ENCODE results near the gene DHX9. TPM values are rescaled to one million over a fixed set of nuclear protein-coding genes. Genes with fewer than 3 reads are reported as not detected.
A peak's percentile ranks its signal among the peaks of the same experiment; 100 is the strongest.

DHX9 gene
- total and polyA plus RNA-seq, 10 of the 15 experiments (the other 5 are each of a cell fraction or from before 2014, with no cell fraction given), result 90.7 to 234 (median 217) TPM

GRCh38 chr1:182794676-182795201, 44.4 kb upstream of the DHX9 start (continued):
- TF ChIP-seq ZBED1 (IDR thresholded peaks at IDR 0.05; ENCODE audit: borderline replicate concordance) (no peak), ATF3 (IDR thresholded peaks at IDR 0.05; ENCODE audit: borderline replicate concordance, extremely low read depth, low read depth, low read length) (no peak), CHD1 (IDR thresholded peaks at IDR 0.05; ENCODE audit: low read depth, low read length) (no peak), BHLHE40 (IDR thresholded peaks at IDR 0.05; ENCODE audit: borderline replicate concordance in 1 of 2, low read depth in 2 of 2, low read length in 1 of 2) (no peak), USF1 (IDR thresholded peaks at IDR 0.05; ENCODE audit: borderline replicate concordance, extremely low read length, insufficient read depth, low read depth, low read length) (no peak), IKZF2 (IDR thresholded peaks at IDR 0.05) (no peak), RUNX3 (IDR thresholded peaks at IDR 0.05; ENCODE audit: low read length) (no peak)

DNA sequence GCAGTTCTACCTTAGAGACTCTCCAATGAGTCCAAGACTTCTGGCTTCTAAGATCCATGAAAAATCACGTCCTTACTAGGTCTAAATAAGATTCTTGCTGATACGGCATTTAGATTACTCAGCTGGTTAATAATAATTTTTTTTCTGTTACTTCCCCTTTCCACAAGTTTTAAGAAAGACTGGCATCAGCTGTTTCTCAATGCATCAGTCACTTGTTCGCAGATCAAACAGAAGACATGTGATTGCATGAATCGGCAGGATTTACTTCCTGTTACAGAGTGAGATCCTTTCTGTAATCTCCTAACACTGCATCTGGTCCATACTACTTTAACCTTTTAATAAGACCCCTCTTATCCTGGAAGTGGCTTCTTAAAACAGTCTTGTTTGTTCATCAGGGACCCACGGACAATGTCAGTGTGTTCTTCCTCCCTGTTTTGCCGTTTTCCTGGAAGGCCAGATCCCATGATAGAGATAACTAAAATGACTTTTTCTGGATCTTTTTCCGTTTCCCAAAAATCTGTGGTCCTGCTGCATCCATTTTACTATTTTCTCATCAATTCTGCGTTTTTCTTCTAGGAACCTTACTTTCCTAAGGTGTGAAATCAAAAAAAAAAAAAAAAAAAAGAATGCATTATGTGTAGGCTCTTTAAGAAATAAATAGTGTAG, 43.5 kb upstream of the DHX9 start:
- ATAC-seq, result peak; percentile 39
- Histone ChIP-seq H3K9ac (ENCODE audit: control insufficient read depth, insufficient read depth, low read length) (no peak overlapping the region), H3K27ac (ENCODE audit: control insufficient read depth, insufficient read depth) (no peak overlapping the region), H3K79me2 (ENCODE audit: control insufficient read depth, insufficient read depth, low read length) (no peaks in the 10 kb centered on the region), H3K4me2 (ENCODE audit: control insufficient read depth, insufficient read depth) (no peak overlapping the region), H3K27me3 (replicated peaks in 1 of 2; ENCODE audit: control insufficient read depth in 2 of 2, insufficient read depth in 2 of 2, low read length in 1 of 2) (no peaks in the 10 kb centered on the region), H3K4me1 (ENCODE audit: control insufficient read depth, insufficient read depth, low read length) (0 out of 2 replicates have a peak, but pooled peaks cover 3% of the 10 kb centered on the region), H4K20me1 (ENCODE audit: control insufficient read depth, insufficient read depth) (no peaks in the 10 kb centered on the region), H3K9me3 (replicated peaks; ENCODE audit: control insufficient read depth, insufficient read depth, low read length) (no peaks in the 10 kb centered on the region), H3K4me3 (no peak overlapping the region), H3K36me3 (ENCODE audit: control insufficient read depth in 2 of 2, insufficient read depth in 2 of 2, low read length in 1 of 2) (no peaks in the 10 kb centered on the region), H2AFZ (ENCODE audit: control insufficient read depth, low read depth, low read length) (peak overlapping the region; percentile 34; the same call in 1 of the 2 replicates)
- ChIA-PET SMC1A (ENCODE audit: uncharacterized antibody, unreplicated experiment) (interaction anchor here (1.8 kb wide), 1 partner anchor 200 kb away, joined by 7 read pairs; no protein-coding TSS in a partner anchor), CTCF (interaction anchor here (1.9 to 18.8 kb wide), 3 partner anchors 9 to 192 kb away, joined by 6 to 1888 read pairs (median 9); partner anchors contain the start of genes RGS16 and RNASEL), POLR2A (no interaction called here), RAD21 (ENCODE audit: unreplicated experiment) (interaction anchor here (1.1 kb wide), 1 partner anchor 199 kb away, joined by 3 read pairs; no protein-coding TSS in a partner anchor)
- no peak for DNase-seq (ENCODE audit: low read depth, low spot score)
- WGBS (ENCODE audit: insufficient coverage, insufficient replicate concordance, low lambda C conversion rate, missing lambda C conversion rate), result 71% methylated on average over 8 of the region's 8 CpGs
- no TSS peak for BruUV-seq (replicated peaks)
- intact Hi-C loops (cut with micrococcal nuclease; ENCODE audit: unreplicated experiment), result no loop called here
- in situ Hi-C loops (cut with MboI), result no loop called here
- no peak for FAIRE-seq
- no peak for TF ChIP-seq NR2C2 (IDR thresholded peaks at IDR 0.05; ENCODE audit: borderline replicate concordance, control insufficient read depth, insufficient read length, low read depth)
- TF ChIP-seq, protein P1, sequence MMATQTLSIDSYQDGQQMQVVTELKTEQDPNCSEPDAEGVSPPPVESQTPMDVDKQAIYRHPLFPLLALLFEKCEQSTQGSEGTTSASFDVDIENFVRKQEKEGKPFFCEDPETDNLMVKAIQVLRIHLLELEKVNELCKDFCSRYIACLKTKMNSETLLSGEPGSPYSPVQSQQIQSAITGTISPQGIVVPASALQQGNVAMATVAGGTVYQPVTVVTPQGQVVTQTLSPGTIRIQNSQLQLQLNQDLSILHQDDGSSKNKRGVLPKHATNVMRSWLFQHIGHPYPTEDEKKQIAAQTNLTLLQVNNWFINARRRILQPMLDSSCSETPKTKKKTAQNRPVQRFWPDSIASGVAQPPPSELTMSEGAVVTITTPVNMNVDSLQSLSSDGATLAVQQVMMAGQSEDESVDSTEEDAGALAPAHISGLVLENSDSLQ (IDR thresholded peaks at IDR 0.05), result no peak
- no peak for TF ChIP-seq MAX (IDR thresholded peaks at IDR 0.05; ENCODE audit: low read depth, low read length)
- no peak for TF ChIP-seq SMAD5 (IDR thresholded peaks at IDR 0.05; ENCODE audit: low read depth)
- TF ChIP-seq SMARCA5 (IDR thresholded peaks at IDR 0.05), result no peak
- no peak for TF ChIP-seq FOXM1 (IDR thresholded peaks at IDR 0.05; ENCODE audit: low read depth, low read length)
- TF ChIP-seq, protein P2, sequence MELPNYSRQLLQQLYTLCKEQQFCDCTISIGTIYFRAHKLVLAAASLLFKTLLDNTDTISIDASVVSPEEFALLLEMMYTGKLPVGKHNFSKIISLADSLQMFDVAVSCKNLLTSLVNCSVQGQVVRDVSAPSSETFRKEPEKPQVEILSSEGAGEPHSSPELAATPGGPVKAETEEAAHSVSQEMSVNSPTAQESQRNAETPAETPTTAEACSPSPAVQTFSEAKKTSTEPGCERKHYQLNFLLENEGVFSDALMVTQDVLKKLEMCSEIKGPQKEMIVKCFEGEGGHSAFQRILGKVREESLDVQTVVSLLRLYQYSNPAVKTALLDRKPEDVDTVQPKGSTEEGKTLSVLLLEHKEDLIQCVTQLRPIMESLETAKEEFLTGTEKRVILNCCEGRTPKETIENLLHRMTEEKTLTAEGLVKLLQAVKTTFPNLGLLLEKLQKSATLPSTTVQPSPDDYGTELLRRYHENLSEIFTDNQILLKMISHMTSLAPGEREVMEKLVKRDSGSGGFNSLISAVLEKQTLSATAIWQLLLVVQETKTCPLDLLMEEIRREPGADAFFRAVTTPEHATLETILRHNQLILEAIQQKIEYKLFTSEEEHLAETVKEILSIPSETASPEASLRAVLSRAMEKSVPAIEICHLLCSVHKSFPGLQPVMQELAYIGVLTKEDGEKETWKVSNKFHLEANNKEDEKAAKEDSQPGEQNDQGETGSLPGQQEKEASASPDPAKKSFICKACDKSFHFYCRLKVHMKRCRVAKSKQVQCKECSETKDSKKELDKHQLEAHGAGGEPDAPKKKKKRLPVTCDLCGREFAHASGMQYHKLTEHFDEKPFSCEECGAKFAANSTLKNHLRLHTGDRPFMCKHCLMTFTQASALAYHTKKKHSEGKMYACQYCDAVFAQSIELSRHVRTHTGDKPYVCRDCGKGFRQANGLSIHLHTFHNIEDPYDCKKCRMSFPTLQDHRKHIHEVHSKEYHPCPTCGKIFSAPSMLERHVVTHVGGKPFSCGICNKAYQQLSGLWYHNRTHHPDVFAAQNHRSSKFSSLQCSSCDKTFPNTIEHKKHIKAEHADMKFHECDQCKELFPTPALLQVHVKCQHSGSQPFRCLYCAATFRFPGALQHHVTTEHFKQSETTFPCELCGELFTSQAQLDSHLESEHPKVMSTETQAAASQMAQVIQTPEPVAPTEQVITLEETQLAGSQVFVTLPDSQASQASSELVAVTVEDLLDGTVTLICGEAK (IDR thresholded peaks at IDR 0.05; ENCODE audit: borderline replicate concordance), result no peak
- TF ChIP-seq CBX5 (IDR thresholded peaks at IDR 0.05; ENCODE audit: low read depth), result no peak
